Measurements from ENCODE around the gene TMEM80.
"Not testable (repeated sequence)": the region's sequence is repeated elsewhere in the genome, so short reads cannot be mapped to it uniquely, and the experiment has no call there.

TMEM80 gene

DNA sequence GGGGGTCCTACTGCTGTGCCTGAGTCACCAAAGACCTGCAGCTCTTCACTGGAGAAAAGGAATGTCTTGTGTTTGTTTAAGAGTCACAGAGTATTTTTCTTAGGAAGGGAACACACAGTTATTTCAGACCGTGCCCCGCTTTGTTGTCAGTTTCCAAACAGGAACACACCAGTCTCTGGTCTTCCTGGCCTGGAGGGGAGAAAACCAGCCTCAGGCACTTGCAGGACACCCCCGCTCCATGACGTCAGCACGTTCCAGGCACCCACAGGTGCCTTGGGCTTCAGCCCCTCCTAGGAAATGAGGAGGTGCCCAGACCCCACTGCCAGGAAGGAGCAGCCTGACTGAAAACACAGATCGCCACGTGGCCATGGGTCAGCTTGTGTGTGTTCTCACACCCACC is 6.0 kb upstream of the TMEM80 start:
- DNase-seq (ENCODE audit: low read depth): no peak
- TF ChIP-seq, protein P1, sequence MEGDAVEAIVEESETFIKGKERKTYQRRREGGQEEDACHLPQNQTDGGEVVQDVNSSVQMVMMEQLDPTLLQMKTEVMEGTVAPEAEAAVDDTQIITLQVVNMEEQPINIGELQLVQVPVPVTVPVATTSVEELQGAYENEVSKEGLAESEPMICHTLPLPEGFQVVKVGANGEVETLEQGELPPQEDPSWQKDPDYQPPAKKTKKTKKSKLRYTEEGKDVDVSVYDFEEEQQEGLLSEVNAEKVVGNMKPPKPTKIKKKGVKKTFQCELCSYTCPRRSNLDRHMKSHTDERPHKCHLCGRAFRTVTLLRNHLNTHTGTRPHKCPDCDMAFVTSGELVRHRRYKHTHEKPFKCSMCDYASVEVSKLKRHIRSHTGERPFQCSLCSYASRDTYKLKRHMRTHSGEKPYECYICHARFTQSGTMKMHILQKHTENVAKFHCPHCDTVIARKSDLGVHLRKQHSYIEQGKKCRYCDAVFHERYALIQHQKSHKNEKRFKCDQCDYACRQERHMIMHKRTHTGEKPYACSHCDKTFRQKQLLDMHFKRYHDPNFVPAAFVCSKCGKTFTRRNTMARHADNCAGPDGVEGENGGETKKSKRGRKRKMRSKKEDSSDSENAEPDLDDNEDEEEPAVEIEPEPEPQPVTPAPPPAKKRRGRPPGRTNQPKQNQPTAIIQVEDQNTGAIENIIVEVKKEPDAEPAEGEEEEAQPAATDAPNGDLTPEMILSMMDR (conservative IDR thresholded peaks at IDR 0.05; ENCODE audit: low read depth, low read length): no peak
- no peak overlapping the region for H3K4me3 ChIP-seq (ENCODE audit: low read length)

DNA sequence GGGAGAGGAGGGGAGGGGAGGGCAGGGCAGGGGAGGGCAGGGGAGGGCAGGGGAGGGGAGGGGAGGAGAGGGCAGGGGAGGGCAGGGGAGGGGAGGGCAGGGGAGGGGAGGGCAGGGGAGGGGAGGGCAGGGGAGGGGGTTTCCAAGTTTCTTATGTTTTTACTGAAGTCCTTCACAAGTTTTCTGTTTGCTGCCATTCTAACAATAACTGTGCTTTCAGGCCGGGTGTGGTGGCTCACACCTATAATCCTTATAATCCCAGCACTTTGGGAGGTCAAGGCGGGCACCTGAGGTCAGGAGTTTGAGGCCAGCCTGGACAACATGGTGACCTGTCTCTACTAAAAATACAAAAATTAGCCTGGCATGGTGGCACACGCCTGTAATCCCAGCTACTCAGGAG is 5.4 kb upstream of the TMEM80 start:
- H3K4me3 ChIP-seq (ENCODE audit: low read length); DNase-seq (ENCODE audit: low read depth): not testable (repeated sequence)

DNA sequence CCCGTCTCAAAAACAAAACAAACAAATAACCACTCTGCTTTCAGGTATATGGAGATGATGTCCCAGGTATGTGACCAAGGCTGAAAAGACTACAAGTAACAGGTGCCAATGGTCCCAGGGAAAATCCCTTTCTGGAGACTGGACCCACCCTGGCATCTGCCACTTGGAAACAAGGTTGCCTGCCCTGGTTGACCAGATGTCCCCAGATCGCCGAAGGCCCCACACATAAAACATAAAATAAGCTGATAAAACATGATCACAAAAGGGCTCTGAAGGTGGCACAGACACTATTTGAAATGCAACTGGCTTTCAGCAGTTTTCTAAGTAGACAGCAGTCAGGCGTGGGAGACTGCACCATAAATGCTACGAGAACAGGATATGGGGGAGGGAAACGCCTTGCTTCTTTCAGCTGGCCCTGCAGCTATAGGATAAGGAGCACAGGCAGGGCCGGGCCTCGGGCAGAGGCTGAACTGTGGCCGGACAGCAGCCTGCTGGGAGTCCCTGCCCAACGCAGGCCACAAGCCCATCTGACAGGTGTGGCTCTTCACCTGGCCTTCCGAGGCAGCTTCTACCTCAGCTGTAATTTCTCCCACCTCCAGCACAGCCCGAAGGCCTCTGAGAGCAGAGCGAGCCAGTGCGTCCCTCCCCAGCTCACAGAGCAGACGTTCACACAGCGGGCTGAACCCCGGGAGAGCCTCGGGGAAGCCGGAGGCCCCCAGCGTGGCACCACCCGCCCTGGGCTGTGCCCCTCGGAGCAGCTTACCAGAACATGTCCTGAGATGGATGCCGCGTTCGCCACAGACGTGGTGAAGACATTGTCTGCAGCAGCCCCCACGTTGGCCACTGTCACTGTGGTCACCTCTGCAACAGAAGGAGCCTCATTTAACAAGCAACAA is 4.6 kb upstream of the TMEM80 start:
- DNase-seq (ENCODE audit: low read depth): no peak
- no peak overlapping the region for H3K4me3 ChIP-seq (ENCODE audit: low read length)
- TF ChIP-seq, protein P1 (conservative IDR thresholded peaks at IDR 0.05; ENCODE audit: low read depth, low read length): no peak

DNA sequence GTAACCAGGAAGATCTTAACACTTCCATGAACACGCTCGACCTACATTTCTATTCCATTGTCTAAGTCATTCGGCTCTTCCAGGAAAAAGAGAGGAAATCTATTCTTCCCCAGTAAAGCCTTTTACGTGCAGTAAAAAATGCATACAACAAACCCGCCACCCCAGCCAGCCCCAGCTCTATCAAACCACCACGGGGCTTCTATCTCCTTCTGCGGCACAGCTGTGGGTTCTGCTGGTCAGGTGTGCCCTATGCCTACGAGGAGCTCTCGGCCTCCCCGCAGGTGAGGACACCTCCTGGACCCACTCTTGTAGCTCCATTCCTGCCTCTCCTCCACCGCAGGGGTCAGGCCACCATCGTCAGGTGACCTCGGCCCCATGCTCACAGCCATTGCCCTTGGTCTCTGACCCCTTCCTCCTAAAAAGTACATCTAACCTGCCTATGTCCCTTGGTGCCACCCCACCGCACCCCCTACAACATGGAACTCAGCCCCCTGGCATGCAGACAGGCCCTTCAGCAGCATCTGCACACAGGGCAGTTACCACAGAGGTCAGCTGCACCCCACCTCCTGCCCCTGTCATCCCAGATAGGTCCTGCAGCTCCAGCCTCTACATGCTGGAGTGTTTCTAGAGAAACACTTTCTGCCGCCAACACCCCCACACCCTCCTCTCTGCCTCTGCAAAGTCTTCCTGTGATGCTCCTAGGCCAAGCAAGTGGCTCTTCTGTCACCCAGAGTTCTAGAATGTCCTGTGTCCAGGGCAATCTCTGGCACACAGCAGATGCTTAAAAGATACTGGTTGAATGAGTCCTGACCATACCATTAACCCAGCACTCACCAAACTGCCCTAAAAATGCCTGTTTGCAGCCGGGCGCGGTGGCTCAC is 3.7 kb upstream of the TMEM80 start:
- no peak overlapping the region for H3K4me3 ChIP-seq (ENCODE audit: low read length)
- TF ChIP-seq, protein P1 (conservative IDR thresholded peaks at IDR 0.05; ENCODE audit: low read depth, low read length): no peak
- no peak for DNase-seq (ENCODE audit: low read depth)

DNA sequence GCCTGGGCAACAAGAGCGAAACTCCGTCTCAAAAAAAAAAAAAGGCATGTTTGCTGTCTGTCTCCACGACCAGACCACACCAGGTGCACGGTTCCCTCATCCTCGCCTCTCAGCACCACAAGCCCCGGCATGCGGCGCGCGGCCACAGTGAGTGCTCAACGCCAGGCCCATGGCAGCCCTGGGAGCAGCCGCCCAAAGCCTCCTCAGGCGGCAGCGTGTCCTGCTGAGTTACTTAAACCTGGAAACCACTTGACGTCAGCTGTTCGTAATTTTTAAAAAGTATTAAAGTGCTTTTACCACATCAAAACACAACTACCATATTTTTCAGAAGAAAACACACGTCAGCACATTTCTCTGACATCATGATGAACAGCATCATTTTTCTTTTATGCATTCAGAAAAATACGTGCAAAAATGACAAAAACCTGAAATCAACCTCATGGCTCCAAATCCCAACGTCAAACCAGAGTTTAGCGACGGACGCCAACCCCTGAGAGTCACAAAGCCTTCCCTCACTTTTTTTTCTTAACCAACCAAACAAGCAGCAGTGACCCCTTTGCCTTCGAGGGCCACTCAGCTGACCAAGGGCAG is 2.7 kb upstream of the TMEM80 start:
- no peak for DNase-seq (ENCODE audit: low read depth)
- TF ChIP-seq, protein P1 (conservative IDR thresholded peaks at IDR 0.05; ENCODE audit: low read depth, low read length): no peak
- H3K4me3 ChIP-seq (ENCODE audit: low read length): peak overlapping the region; percentile 39

DNA sequence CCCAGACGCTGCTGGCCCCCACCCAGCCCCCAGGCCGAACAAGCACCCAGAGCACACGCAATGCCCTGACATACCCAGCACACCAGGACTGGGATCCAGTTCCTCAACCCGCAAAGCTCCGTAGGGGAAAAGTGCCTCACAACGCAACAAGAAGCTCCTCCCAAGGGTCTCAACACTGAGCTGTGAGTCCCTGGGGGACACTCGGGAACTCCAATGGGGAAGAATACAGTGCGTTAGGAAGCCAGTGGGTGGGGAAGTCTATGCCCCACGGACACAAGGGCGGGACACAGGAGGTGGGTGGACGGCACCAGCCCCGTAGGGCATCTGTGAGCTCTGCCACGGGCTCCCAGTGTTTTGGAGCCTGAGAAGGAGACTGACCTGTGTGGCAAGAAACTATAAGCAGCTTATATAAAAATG is 2.2 kb upstream of the TMEM80 start:
- peak overlapping the region; percentile 39 for H3K4me3 ChIP-seq (ENCODE audit: low read length)
- DNase-seq (ENCODE audit: low read depth): no peak
- TF ChIP-seq, protein P1 (conservative IDR thresholded peaks at IDR 0.05; ENCODE audit: low read depth, low read length): no peak

DNA sequence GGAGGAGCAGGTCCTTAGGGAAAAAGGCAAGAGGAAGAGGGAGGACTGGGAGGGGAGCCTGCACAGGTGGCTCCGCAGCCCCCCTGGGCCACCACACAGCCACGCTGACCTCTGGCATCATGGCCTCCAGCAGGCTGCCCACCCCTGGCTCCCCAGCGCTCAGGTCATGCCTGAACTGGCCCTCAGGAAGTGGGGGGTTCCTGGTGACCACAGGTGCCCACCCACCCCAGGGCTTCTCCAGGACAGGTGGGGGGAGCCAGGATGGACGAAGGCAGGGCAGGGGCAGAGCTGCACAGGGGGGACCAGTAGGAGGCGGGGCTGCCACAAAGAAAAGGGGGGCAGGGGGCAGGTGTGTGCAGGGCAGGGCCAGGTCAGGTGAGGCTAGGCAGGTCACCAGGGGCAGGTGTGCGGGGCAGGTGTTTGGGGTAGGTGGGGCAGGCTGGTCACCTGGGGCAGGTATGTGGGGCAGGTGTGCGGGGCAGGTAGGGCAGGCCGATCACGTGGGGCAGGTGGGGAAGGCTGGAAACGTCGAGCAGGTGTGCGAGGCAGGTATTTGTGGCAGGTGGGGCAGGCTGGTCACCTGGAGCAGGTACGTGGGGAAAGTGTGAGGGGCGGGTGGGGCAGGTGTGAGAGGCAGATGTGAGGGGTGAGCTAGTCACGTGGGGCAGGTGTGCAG is 1.6 kb upstream of the TMEM80 start:
- H3K4me3 ChIP-seq (ENCODE audit: low read length): peak overlapping the region; percentile 39
- no peak for DNase-seq (ENCODE audit: low read depth)
- TF ChIP-seq, protein P1 (conservative IDR thresholded peaks at IDR 0.05; ENCODE audit: low read depth, low read length): no peak
